GM19351 (cell line): ENCODE results near the gene ZDHHC14.

Experiments used
- ATAC-seq: cut with Tn5 transposase; IDR thresholded peaks from one replicate; pipeline ENCODE4 v1.9.1; 2021; ENCODE audit warnings: mild to moderate bottlenecking, moderate library complexity; ENCODE audit not compliant: unreplicated experiment

The ZDHHC14 gene

DNA sequence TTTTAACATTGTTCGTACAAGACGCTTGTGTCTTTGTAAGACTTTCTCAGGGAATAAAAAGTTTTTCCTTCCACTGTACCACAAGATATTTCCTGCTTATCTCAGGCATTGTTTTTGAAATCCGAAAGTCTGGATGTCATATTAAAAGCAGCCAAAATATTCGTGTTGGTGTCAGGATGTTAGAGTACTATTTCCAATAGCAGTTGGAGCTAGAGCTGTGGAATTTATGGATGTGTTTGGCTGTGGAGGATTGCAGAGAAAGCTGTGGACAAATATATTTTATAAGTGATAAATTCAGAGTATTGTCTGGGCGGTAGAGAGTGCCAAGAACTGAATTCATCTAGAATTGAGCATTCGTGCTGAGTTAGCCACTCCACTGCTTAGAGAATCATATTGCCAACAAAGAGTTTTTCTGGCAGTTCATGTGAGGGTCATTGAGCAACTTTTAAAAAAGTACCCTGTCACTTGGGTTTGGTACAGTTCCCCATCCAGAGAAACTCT, 57.7 kb downstream of the ZDHHC14 start:
- no peak for ATAC-seq

GRCh38 chr6:157440171-157440570, 59.2 kb downstream of the ZDHHC14 start:
- ATAC-seq: no peak

- no peak for ATAC-seq
Observed at GRCh38 chr6:157442291-157442690, 61.3 kb downstream of the ZDHHC14 start.

- peak; percentile 96 for ATAC-seq
Observed at GRCh38 chr6:157443066-157443800, 62.2 kb downstream of the ZDHHC14 start.

- no peak for ATAC-seq
Observed at GRCh38 chr6:157445277-157446009, 64.5 kb downstream of the ZDHHC14 start.

- ATAC-seq: no peak
Observed at GRCh38 chr6:157447735-157448134, 66.7 kb downstream of the ZDHHC14 start.

DNA sequence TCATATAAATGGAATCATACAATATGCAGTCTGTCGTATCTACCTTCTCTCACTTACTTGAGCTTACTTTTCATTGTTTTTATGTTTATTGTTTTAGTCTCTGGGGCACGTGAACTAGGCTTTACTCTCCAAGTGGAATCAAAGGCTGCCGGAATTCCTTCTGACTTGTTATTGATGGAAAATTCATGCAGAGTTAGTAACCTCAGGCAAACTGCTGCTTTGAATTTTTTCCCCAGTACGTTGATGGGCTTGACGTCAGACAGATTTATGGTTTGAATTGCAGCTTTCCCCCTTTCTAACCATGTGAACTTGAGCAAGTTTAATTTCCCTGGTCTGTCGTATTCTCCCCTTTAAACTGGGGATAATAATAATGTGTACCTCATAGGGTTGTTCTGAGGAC, 68.6 kb downstream of the ZDHHC14 start:
- ATAC-seq: no peak

GRCh38 chr6:157450931-157451742, 70.1 kb downstream of the ZDHHC14 start:
- ATAC-seq: no peak

DNA sequence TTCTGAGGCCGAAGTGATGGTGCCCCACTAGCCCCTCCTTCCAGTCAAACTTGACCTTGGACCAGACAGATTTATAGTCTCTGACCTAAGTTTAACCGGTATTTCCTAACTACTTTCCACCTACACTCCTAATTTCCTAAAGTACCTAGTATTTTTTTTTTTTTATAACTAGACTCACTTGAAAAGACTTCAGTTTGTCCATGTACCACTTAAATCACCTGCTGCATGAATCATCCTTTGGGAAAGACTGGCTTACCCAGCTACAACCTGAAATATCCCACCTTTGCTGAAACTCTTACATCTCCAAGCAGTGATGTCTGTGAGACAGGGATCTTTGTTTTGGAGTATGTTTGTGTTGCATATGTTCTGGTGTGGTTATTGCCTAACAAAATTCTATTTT, 71.1 kb downstream of the ZDHHC14 start:
- ATAC-seq: no peak

- ATAC-seq: no peak
Observed at GRCh38 chr6:157453131-157453530, 72.1 kb downstream of the ZDHHC14 start.

DNA sequence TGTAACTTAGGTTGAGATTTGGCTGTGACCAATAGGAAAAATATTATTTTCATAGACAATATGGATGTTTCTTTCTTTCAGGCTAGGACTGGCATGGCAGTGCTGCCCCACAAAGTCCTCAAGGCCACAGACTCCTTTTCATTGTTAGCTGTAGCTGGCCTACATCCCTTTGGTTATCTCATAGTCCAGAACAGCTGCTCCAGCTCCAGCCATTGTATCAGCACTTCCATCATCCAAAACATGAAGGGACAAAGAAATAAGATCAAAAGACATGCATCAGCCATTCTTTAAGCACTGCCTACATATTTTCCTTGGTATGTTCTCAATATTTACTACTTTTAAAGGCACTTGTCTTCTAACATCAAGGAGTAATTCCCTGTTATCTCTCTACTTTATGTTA, 73.0 kb downstream of the ZDHHC14 start:
- no peak for ATAC-seq

GRCh38 chr6:157454762-157455714, 74.0 kb downstream of the ZDHHC14 start:
- no peak for ATAC-seq

GRCh38 chr6:157455731-157456523, 74.9 kb downstream of the ZDHHC14 start:
- no peak for ATAC-seq

DNA sequence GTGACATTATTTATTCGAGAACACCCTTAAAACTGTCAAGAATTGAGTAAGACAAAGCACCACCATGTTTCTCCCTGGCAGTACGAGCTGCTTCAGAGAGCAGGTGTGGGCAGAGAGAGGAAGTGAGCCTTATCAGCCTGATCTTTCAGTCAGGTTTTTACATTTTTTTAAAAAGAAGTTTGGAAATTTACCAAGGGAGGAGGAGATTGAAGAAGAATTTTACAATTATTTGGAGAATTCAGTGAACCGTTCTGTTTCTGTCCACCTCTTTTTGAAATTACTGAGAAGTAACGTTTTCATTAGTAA, 75.5 kb downstream of the ZDHHC14 start:
- ATAC-seq: no peak

GRCh38 chr6:157457787-157458186, 76.8 kb downstream of the ZDHHC14 start:
- no peak for ATAC-seq

DNA sequence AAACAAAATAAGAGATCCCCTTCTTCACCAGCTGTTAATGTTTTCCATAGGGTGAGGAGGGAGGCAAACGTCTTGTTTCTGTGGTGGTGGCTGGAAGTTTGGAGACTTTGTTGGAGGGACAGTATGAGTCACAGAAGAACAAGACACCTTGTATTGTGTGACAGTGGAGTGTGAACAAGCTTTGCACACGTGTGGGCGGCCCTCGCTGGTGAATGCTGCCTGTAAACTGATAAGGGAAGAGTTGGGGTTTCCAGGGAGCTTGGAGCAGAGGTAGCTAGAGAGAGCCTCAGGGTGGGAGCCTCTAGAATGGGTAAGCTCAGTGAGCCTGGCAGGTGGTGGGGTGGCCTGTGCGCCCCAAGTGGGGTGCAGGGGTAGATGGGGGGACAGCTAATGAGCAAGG, 78.3 kb downstream of the ZDHHC14 start:
- ATAC-seq: no peak

DNA sequence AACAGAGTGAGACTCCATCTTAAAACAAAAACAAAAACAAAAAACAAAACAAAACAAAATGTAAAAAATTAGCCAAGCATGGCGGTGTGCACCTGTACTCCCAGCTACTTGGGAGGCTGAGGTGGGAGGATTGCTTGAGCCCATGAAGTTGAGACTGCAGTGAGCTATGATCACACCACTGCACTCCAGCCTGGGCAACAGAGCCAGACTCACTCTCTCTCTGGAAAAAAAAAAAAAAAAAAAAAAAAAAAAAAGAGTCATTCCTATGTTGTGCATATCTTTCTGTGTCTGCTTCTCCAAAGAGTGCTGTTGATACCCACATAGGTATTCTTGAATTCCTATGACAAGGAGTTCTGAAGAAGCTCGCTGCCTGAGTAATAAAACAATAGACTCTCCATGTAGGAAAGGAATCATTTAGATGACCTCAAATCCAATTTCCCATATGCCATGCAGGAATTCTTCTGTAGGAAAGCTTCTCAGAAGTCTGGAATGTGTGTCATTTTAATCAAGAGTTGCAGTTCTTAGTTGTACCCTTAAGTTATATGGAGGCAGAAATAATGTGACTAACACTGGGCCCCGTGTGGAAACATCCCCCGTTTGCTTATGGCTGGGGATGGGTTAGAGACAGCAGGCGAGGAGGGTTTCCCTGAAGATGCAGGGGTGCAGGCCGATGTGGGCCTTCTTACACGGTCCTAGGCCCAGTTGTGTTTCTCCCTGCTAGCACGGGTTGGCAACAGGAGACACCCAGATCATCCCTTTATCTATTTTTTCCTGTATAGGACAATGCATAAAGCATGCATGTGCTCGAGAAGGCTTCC, 79.4 kb downstream of the ZDHHC14 start:
- peak; percentile 20 for ATAC-seq

- peak; percentile 55 for ATAC-seq
Observed at GRCh38 chr6:157461000-157461915, 80.3 kb downstream of the ZDHHC14 start.
